ENCODE results near the gene UBXN10.

UBXN10 gene

DNA sequence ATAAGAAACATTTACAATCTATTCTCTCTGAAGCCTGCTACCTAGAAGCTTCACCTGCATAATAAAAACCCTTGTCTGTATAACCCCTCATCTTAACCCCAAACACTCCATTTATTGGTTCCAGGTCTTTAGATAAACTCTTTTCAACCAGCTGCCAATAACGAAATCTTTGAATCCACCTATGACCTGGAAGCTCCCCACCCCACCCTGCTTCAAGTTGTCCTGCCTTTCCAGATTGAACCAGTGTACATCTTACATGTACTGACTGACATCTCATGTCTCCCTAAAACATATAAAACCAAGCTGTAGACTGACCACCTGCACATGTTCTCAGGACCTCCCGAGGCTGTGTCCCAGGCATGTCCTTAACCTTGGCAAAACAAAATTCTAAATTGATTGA lies 54.1 kb downstream of the UBXN10 start:
- no peak for DNase-seq (ENCODE audit: low spot score)

DNA sequence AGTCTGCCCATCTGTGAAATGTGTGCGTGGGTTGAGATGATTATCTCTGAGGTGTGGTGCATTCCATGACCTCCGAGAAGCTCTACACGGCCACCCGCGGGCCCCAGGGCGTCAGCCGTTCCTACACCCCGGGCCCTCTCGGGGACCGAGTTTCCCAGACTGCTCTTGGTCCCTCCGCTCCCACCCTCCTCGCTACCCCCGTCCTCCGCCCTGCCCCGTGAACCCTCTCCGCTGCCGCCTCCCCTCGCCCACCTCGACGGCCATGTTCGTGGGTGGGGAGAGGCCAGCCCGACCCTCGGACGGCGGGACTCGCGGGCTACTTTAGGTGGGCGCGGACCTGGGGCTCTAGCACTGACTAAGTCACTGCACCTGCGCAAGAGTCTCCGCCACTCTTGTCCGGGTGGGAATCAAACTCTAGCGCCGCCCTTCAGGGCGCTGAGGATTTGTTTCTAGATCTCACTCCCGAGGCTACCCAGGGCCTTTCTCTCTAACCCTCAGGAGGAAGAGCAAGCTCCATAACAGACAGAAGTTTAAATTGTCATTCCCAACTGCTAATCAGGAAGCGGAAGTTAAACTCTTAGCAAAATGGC lies 57.1 kb downstream of the UBXN10 start:
- no peak for DNase-seq (ENCODE audit: low spot score)

Measured in kidney capillary endothelial cell (primary cell).